K562 (cell line): ENCODE results near the gene ATP2A3. TPM values are rescaled to one million over a fixed set of nuclear protein-coding genes. Genes with fewer than 3 reads are reported as not detected.

Source experiments
- CTCFL ChIP-seq: IDR thresholded peaks from 2 replicates; pipeline ENCODE4 v1.6.1; 2011; ENCODE audit warnings: borderline replicate concordance, low read depth, mild to moderate bottlenecking, moderate library complexity, low read length; ENCODE audit not compliant: insufficient read depth, poor library complexity, severe bottlenecking
- EP400 ChIP-seq: fragments of 450-650 bp; IDR thresholded peaks from 2 replicates; pipeline ENCODE4 v1.6.1; 2017; ENCODE audit warnings: antibody characterized with exemption, mild to moderate bottlenecking, moderate library complexity
- KAT7 ChIP-seq: sonication (generic); formaldehyde crosslinking; IDR thresholded peaks from 2 replicates; pipeline ENCODE4 v1.8.0; 2022; ENCODE audit warnings: missing genetic modification reagents, mild to moderate bottlenecking, borderline replicate concordance
- MGA ChIP-seq: fragments of 450-650 bp; IDR thresholded peaks from 2 replicates; pipeline ENCODE4 v1.6.1; 2016; ENCODE audit warnings: mild to moderate bottlenecking, moderate library complexity
- NR0B1 ChIP-seq: fragments of 450-650 bp; IDR thresholded peaks from one replicate; pipeline ENCODE4 v1.6.1; 2018; ENCODE audit warnings: mild to moderate bottlenecking, moderate library complexity; ENCODE audit not compliant: partially characterized antibody
- NR2F6 ChIP-seq: fragments of 450-650 bp; formaldehyde crosslinking; IDR thresholded peaks from 2 replicates; pipeline ENCODE4 v1.4.0; 2020; ENCODE audit warnings: mild to moderate bottlenecking
- NR4A1 ChIP-seq, 2 experiments: fragments of 250-450 bp in 1 of 2; fragments of 450-650 bp in 1 of 2; sonication (Bioruptor Pico) in 1 of 2; IDR thresholded peaks; 2 replicates each; pipeline versions ENCODE4 v1.4.0 to v1.6.1; 2016 to 2020; ENCODE audit warnings: mild to moderate bottlenecking in 2 of 2, missing compliant biosample characterization in 1 of 2, missing genetic modification characterization in 1 of 2, moderate library complexity in 1 of 2
- RBM22 ChIP-seq: fragments of 200-400 bp; formaldehyde crosslinking; IDR thresholded peaks from 2 replicates; pipeline ENCODE4 v1.6.1; 2018; ENCODE audit warnings: low read length, low read depth; ENCODE audit not compliant: poor library complexity, severe bottlenecking
- RCOR1 ChIP-seq, 2 experiments: IDR thresholded peaks; 2 replicates each; pipeline ENCODE4 v1.6.1; 2012; ENCODE audit warnings: low read depth in 2 of 2, low read length in 2 of 2, borderline replicate concordance in 1 of 2, improper control_type of control experiment in 1 of 2
- SIRT6 ChIP-seq: IDR thresholded peaks from one replicate; pipeline ENCODE4 v1.6.1; 2012; ENCODE audit warnings: low read depth, mild to moderate bottlenecking, control low read depth, inconsistent platforms, low read length, moderate library complexity
- SMC3 ChIP-seq: conservative IDR thresholded peaks from 2 replicates; pipeline ENCODE4 v1.6.1; 2011; ENCODE audit warnings: low read depth, low read length, improper control_type of control experiment; ENCODE audit not compliant: insufficient read depth
- YBX1 ChIP-seq: fragments of 450-650 bp; IDR thresholded peaks from 2 replicates; pipeline ENCODE4 v1.7.1; 2016; ENCODE audit warnings: mild to moderate bottlenecking
- ZC3H4 ChIP-seq: sonication (generic); formaldehyde crosslinking; IDR thresholded peaks from 2 replicates; pipeline ENCODE4 v1.9.0; 2021; ENCODE audit warnings: missing genetic modification reagents, borderline replicate concordance
- polyA plus RNA-seq, 8 experiments: library from polyadenylated mRNA; depleted of rRNA in 4 of 8; stranded (reverse) in 5 of 8; unstranded in 3 of 8; fragments of >200 nt; fragmentation: Nextera tagmentation in 2 of 8; fragmentation: Illumina TruSeq in 1 of 8; extraction: Ambion mirVana in 2 of 8; extraction: Trizol in 1 of 8; gene quantifications; 2 replicates each; pipeline versions ENCODE4 v1.2.1 to v1.2.3, GENCODE V29; 2011 to 2014; ENCODE audit warnings: inconsistent platforms in 1 of 8, missing spikeins in 1 of 8
- total RNA-seq, 7 experiments: library from RNA; depleted of rRNA in 6 of 7; stranded (reverse); fragments of >200 nt in 6 of 7; fragmentation: Illumina TruSeq in 2 of 7; extraction: Trizol in 2 of 7; gene quantifications; 2 replicates each; pipeline versions ENCODE4 v1.2.1 to v1.2.3, GENCODE V29; 2011 to 2021; ENCODE audit warnings: low replicate concordance in 1 of 7

Gene ATP2A3
- total and polyA plus RNA-seq, 9 of the 15 experiments (the other 6 are each of a cell fraction or from before 2014, with no cell fraction given), result 0.65 to 103 (median 31.3) TPM

- no peak for TF ChIP-seq NR4A1 (CRISPR knock-in tag; IDR thresholded peaks at IDR 0.05)
- no peak for TF ChIP-seq NR4A1 (tag; IDR thresholded peaks at IDR 0.05)
- no peak for TF ChIP-seq YBX1
- no peak for TF ChIP-seq NR0B1
- TF ChIP-seq RBM22, result no peak
- no peak for TF ChIP-seq SMC3
- TF ChIP-seq MGA, result no peak
- TF ChIP-seq SIRT6, result no peak
- TF ChIP-seq ZC3H4 (CRISPR knock-in tag), result no peak
- TF ChIP-seq RCOR1 (IDR thresholded peaks at IDR 0.05; ENCODE audit: borderline replicate concordance in 1 of 2, low read depth in 2 of 2, low read length in 2 of 2), result no peak
- TF ChIP-seq KAT7 (CRISPR knock-in tag), result 0 out of 2 replicates have a peak, but pooled peaks have one; percentile 12
- TF ChIP-seq CTCFL, result no peak
- TF ChIP-seq NR2F6 (CRISPR knock-in tag), result no peak
- TF ChIP-seq EP400, result no peak
These were observed 49.9 kb downstream of the ATP2A3 start (continued) for GRCh38 chr17:3914312-3914670.
